ENCODE results near the gene PLD6. TPM values are rescaled to one million over a fixed set of nuclear protein-coding genes. Genes with fewer than 3 reads are reported as not detected.

The PLD6 gene
- total RNA-seq, 4 donors from 2014 or later: 3.3 to 9.1 (median 5.2) TPM

DNA sequence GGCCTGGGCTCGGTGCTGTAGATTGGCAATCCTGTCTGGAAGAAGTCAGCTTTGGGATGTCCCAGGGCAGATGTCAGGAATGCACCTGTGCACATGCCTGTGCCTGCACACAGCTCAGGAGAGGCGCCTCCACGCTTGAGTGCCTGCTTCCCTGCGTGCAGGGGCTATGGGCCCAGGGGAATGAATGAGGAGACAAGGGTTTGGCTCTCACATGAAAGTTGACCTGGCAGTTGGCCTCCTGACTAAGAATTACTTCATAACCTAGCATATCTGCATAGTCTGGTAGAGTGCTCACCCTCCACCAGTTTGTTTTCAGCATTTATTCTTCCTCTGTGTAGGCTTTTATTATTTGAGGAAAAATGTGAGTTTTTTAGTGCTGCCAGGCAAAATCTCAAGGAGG lies 50.0 kb downstream of the PLD6 start:
- no peaks in the 10 kb centered on the region for H3K9me3 ChIP-seq
- H3K27me3 ChIP-seq: no peaks in the 10 kb centered on the region
- WGBS: no CpG with 5 or more reads among the region's 4 CpGs
- H3K36me3 ChIP-seq: peaks cover 85% of the 10 kb centered on the region
- TF ChIP-seq POLR2A (IDR thresholded peaks at IDR 0.05): no peak
- TF ChIP-seq, protein P1, sequence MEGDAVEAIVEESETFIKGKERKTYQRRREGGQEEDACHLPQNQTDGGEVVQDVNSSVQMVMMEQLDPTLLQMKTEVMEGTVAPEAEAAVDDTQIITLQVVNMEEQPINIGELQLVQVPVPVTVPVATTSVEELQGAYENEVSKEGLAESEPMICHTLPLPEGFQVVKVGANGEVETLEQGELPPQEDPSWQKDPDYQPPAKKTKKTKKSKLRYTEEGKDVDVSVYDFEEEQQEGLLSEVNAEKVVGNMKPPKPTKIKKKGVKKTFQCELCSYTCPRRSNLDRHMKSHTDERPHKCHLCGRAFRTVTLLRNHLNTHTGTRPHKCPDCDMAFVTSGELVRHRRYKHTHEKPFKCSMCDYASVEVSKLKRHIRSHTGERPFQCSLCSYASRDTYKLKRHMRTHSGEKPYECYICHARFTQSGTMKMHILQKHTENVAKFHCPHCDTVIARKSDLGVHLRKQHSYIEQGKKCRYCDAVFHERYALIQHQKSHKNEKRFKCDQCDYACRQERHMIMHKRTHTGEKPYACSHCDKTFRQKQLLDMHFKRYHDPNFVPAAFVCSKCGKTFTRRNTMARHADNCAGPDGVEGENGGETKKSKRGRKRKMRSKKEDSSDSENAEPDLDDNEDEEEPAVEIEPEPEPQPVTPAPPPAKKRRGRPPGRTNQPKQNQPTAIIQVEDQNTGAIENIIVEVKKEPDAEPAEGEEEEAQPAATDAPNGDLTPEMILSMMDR (IDR thresholded peaks at IDR 0.05): no peak
- no peak for TF ChIP-seq POLR2AphosphoS5 (IDR thresholded peaks at IDR 0.05)
- no peak for TF ChIP-seq EP300 (IDR thresholded peaks at IDR 0.05)
- H3K27ac ChIP-seq: peak overlapping the region; percentile 5
- no peak for DNase-seq (ENCODE audit: low spot score in 2 of 2)
- peaks cover 38% of the 10 kb centered on the region for H3K4me1 ChIP-seq
- H3K4me3 ChIP-seq: no peak overlapping the region

DNA sequence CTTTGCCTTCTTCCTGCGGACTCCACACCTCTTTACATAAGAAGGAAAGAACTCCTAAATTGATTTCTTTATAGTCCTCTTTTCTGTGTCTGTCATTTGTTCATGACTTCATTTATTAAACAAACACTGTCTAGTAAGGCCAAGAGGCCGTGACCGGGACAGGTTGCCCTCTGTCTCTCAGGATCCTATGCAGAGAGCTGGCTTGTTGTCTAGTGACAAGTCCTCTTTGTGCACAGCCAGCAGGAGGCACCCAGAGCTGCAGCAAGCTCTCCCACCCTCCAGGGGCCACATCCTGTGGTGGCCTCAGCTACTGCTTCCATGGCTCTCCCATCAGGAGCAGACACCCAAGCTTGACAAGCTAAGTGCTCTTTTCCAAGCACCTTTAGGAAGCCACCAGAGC lies 50.6 kb downstream of the PLD6 start:
- Histone ChIP-seq H3K36me3 (peaks cover 80% of the 10 kb centered on the region), H3K27me3 (no peaks in the 10 kb centered on the region), H3K4me1 (peaks cover 38% of the 10 kb centered on the region), H3K9me3 (no peaks in the 10 kb centered on the region), H3K27ac (no peak overlapping the region), H3K4me3 (no peak overlapping the region)
- TF ChIP-seq POLR2AphosphoS5 (IDR thresholded peaks at IDR 0.05) (no peak), EP300 (IDR thresholded peaks at IDR 0.05) (no peak), POLR2A (IDR thresholded peaks at IDR 0.05) (no peak)
- TF ChIP-seq, protein P1 (IDR thresholded peaks at IDR 0.05): no peak
- no peak for DNase-seq (ENCODE audit: low spot score in 2 of 2)
- 90% methylated on average over 3 of the region's 3 CpGs for WGBS

DNA sequence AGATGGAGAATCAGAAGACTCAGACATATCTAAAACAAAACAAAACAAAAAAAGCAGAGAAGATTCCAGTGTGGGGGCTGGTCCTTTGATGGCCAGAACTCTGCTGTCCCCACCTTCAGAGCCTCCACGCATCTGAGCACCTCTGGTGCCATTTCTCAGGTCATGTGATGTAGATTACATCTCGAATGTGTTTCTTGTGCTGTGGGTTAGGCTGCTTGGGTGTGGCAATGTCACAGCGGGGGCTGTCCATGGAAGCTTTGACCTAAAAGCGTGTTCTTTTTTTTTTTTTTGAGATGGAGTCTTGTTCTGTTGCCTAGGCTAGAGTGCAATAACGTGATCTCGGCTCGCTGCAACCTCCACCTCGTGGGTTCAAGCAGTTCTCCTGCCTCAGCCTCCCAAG lies 51.2 kb downstream of the PLD6 start:
- no peak overlapping the region for H3K4me3 ChIP-seq
- DNase-seq (ENCODE audit: low spot score in 2 of 2): no peak
- H3K36me3 ChIP-seq: peaks cover 78% of the 10 kb centered on the region
- H3K27me3 ChIP-seq: no peaks in the 10 kb centered on the region
- peaks cover 38% of the 10 kb centered on the region for H3K4me1 ChIP-seq
- 83% methylated on average over 8 of the region's 8 CpGs for WGBS
- H3K27ac ChIP-seq: no peak overlapping the region
- TF ChIP-seq, protein P1 (IDR thresholded peaks at IDR 0.05): no peak
- no peak for TF ChIP-seq POLR2A (IDR thresholded peaks at IDR 0.05)
- no peak for TF ChIP-seq POLR2AphosphoS5 (IDR thresholded peaks at IDR 0.05)
- TF ChIP-seq EP300 (IDR thresholded peaks at IDR 0.05): no peak
- H3K9me3 ChIP-seq: no peaks in the 10 kb centered on the region

DNA sequence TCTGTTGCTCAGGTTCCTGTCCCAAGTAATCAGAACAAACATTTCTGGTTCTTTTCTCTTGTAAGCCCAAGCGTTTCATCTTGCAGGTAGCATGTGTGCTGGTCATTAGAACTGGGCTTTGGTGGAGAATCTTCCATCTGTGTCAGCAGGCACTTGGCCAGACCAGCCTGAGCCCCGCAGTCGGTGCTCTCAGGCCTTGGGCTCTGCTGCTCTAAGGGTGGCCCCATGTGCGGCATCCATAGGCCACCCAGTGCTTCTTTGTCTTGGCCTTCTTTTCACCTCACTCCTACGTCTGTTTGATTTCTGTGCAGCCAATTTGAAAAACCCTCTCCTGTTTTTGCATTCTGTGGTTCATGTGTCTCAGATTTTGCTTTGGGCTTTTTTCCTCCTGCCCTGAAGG lies 51.6 kb downstream of the PLD6 start:
- WGBS: 92% methylated on average over 5 of the region's 5 CpGs
- TF ChIP-seq, protein P1 (IDR thresholded peaks at IDR 0.05): no peak
- TF ChIP-seq POLR2A (IDR thresholded peaks at IDR 0.05): no peak
- TF ChIP-seq POLR2AphosphoS5 (IDR thresholded peaks at IDR 0.05): no peak
- TF ChIP-seq EP300 (IDR thresholded peaks at IDR 0.05): no peak

DNA sequence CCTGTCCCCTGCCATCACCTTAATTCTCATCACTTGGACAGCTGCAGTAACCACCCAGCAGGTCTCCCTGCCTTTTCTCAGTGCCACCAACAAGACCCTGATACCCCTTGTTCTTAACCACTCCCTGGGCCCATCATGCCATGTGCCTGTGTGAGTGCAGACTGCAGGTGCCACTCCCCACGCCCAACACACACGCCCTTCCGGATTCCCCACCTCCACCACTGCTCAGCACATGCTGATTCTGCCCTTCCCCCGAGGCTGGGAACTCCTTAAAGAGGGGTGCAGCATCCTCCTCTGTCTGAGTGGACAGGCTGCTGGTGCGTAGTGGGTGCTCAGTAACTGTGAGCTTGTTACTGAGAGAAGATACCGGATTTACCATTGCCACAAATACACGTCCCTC lies 52.4 kb downstream of the PLD6 start:
- TF ChIP-seq, protein P1 (IDR thresholded peaks at IDR 0.05): no peak
- TF ChIP-seq POLR2AphosphoS5 (IDR thresholded peaks at IDR 0.05) (no peak), EP300 (IDR thresholded peaks at IDR 0.05) (no peak), POLR2A (IDR thresholded peaks at IDR 0.05) (no peak)
- Histone ChIP-seq H3K9me3 (no peaks in the 10 kb centered on the region), H3K27ac (no peak overlapping the region), H3K4me1 (peaks cover 38% of the 10 kb centered on the region), H3K4me3 (no peak overlapping the region), H3K36me3 (peaks cover 69% of the 10 kb centered on the region), H3K27me3 (no peaks in the 10 kb centered on the region)
- no peak for DNase-seq (ENCODE audit: low spot score in 2 of 2)
- WGBS: 64% methylated on average over 7 of the region's 7 CpGs

More for the DNA sequence above, 51.6 kb downstream of the PLD6 start:
- Histone ChIP-seq H3K4me1 (peaks cover 38% of the 10 kb centered on the region), H3K9me3 (no peaks in the 10 kb centered on the region), H3K27ac (no peak overlapping the region), H3K27me3 (no peaks in the 10 kb centered on the region), H3K4me3 (no peak overlapping the region), H3K36me3 (peaks cover 77% of the 10 kb centered on the region)
- no peak for DNase-seq (ENCODE audit: low spot score in 2 of 2)
